ENCODE data around the gene TMEM50B. TPM values are rescaled to one million over a fixed set of nuclear protein-coding genes. Genes with fewer than 3 reads are reported as not detected.
A peak's percentile ranks its signal among the peaks of the same experiment; 100 is the strongest.

TMEM50B gene
- total RNA-seq, 1 experiment from 2014 or later: 57.5 TPM

GRCh38 chr21:33488936-33489335 is 9.2 kb upstream of the TMEM50B start:
- Histone ChIP-seq H2AFZ (ENCODE audit: low read length) (no peak overlapping the region), H3K4me2 (ENCODE audit: low read depth, low read length, poor library complexity, severe bottlenecking) (no peak overlapping the region), H3K4me1 (ENCODE audit: low read length) (peaks cover 11% of the 10 kb centered on the region), H3K4me3 (ENCODE audit: low read length) (no peak overlapping the region), H3K27ac (ENCODE audit: low read length) (no peak overlapping the region), H3K9ac (ENCODE audit: low read length) (no peak overlapping the region), H3K9me3 (ENCODE audit: low read length) (no peaks in the 10 kb centered on the region), H3K27me3 (ENCODE audit: low read length) (no peaks in the 10 kb centered on the region), H4K20me1 (ENCODE audit: insufficient read depth, low read depth, low read length) (no peaks in the 10 kb centered on the region), H3K36me3 (ENCODE audit: insufficient read depth, low read length) (no peaks in the 10 kb centered on the region), H3K9me2 (replicated peaks; ENCODE audit: insufficient read depth, low read length) (no peaks in the 10 kb centered on the region), H3K79me2 (ENCODE audit: low read length) (no peaks in the 10 kb centered on the region)
- no peak for DNase-seq

- Histone ChIP-seq H4K20me1 (ENCODE audit: insufficient read depth, low read depth, low read length) (no peaks in the 10 kb centered on the region), H3K9ac (ENCODE audit: low read length) (no peak overlapping the region), H3K4me1 (ENCODE audit: low read length) (peaks cover 11% of the 10 kb centered on the region), H3K4me2 (ENCODE audit: low read depth, low read length, poor library complexity, severe bottlenecking) (no peak overlapping the region), H3K4me3 (ENCODE audit: low read length) (no peak overlapping the region), H3K9me3 (ENCODE audit: low read length) (no peaks in the 10 kb centered on the region), H3K27me3 (ENCODE audit: low read length) (no peaks in the 10 kb centered on the region), H3K27ac (ENCODE audit: low read length) (no peak overlapping the region), H3K79me2 (ENCODE audit: low read length) (no peaks in the 10 kb centered on the region), H3K9me2 (replicated peaks; ENCODE audit: insufficient read depth, low read length) (no peaks in the 10 kb centered on the region), H2AFZ (ENCODE audit: low read length) (no peak overlapping the region), H3K36me3 (ENCODE audit: insufficient read depth, low read length) (no peaks in the 10 kb centered on the region)
- DNase-seq: no peak
These were observed 8.2 kb upstream of the TMEM50B start for GRCh38 chr21:33487996-33488395.

- H3K79me2 ChIP-seq (ENCODE audit: low read length): peaks cover 25% of the 10 kb centered on the region
- H3K9ac ChIP-seq (ENCODE audit: low read length): no peak overlapping the region
- peaks cover 13% of the 10 kb centered on the region for H3K4me1 ChIP-seq (ENCODE audit: low read length)
- H3K9me2 ChIP-seq (replicated peaks; ENCODE audit: insufficient read depth, low read length): no peaks in the 10 kb centered on the region
- H3K36me3 ChIP-seq (ENCODE audit: insufficient read depth, low read length): no peaks in the 10 kb centered on the region
- no peaks in the 10 kb centered on the region for H3K27me3 ChIP-seq (ENCODE audit: low read length)
- no peak overlapping the region for H3K27ac ChIP-seq (ENCODE audit: low read length)
- no peaks in the 10 kb centered on the region for H3K9me3 ChIP-seq (ENCODE audit: low read length)
- H3K4me2 ChIP-seq (ENCODE audit: low read depth, low read length, poor library complexity, severe bottlenecking): peak overlapping the region; percentile 88
- H3K4me3 ChIP-seq (ENCODE audit: low read length): no peak overlapping the region
- DNase-seq: no peak
- no peaks in the 10 kb centered on the region for H4K20me1 ChIP-seq (ENCODE audit: insufficient read depth, low read depth, low read length)
- H2AFZ ChIP-seq (ENCODE audit: low read length): no peak overlapping the region
These were observed 1.7 kb upstream of the TMEM50B start for GRCh38 chr21:33481314-33481943.

- Histone ChIP-seq H3K9me2 (replicated peaks; ENCODE audit: insufficient read depth, low read length) (no peaks in the 10 kb centered on the region), H4K20me1 (ENCODE audit: insufficient read depth, low read depth, low read length) (no peaks in the 10 kb centered on the region), H3K36me3 (ENCODE audit: insufficient read depth, low read length) (no peaks in the 10 kb centered on the region), H2AFZ (ENCODE audit: low read length) (peak overlapping the region; percentile 92), H3K27ac (ENCODE audit: low read length) (no peak overlapping the region), H3K4me1 (ENCODE audit: low read length) (peaks cover 13% of the 10 kb centered on the region), H3K4me3 (ENCODE audit: low read length) (peak overlapping the region; percentile 95), H3K4me2 (ENCODE audit: low read depth, low read length, poor library complexity, severe bottlenecking) (peak overlapping the region; percentile 88), H3K9me3 (ENCODE audit: low read length) (no peaks in the 10 kb centered on the region), H3K27me3 (ENCODE audit: low read length) (no peaks in the 10 kb centered on the region), H3K79me2 (ENCODE audit: low read length) (peaks cover 33% of the 10 kb centered on the region), H3K9ac (ENCODE audit: low read length) (peak overlapping the region; percentile 88)
- no peak for DNase-seq
These were observed 818 bp upstream of the TMEM50B start for GRCh38 chr21:33480481-33481103.

GRCh38 chr21:33478935-33479678 is 667 bp downstream of the TMEM50B start:
- no peaks in the 10 kb centered on the region for H3K36me3 ChIP-seq (ENCODE audit: insufficient read depth, low read length)
- H3K4me1 ChIP-seq (ENCODE audit: low read length): peaks cover 13% of the 10 kb centered on the region
- no peaks in the 10 kb centered on the region for H3K27me3 ChIP-seq (ENCODE audit: low read length)
- peak overlapping the region; percentile 76 for H3K27ac ChIP-seq (ENCODE audit: low read length)
- H3K9me2 ChIP-seq (replicated peaks; ENCODE audit: insufficient read depth, low read length): no peaks in the 10 kb centered on the region
- H3K4me3 ChIP-seq (ENCODE audit: low read length): peak overlapping the region; percentile 99
- DNase-seq: peak; percentile 80
- H3K9me3 ChIP-seq (ENCODE audit: low read length): no peaks in the 10 kb centered on the region
- H3K79me2 ChIP-seq (ENCODE audit: low read length): peaks cover 45% of the 10 kb centered on the region
- peak overlapping the region; percentile 88 for H3K4me2 ChIP-seq (ENCODE audit: low read depth, low read length, poor library complexity, severe bottlenecking)
- H2AFZ ChIP-seq (ENCODE audit: low read length): peak overlapping the region; percentile 88; the same call in 1 of the 2 replicates
- H4K20me1 ChIP-seq (ENCODE audit: insufficient read depth, low read depth, low read length): no peaks in the 10 kb centered on the region
- H3K9ac ChIP-seq (ENCODE audit: low read length): peak overlapping the region; percentile 89

GRCh38 chr21:33478182-33478581 is 1.6 kb downstream of the TMEM50B start:
- no peaks in the 10 kb centered on the region for H3K36me3 ChIP-seq (ENCODE audit: insufficient read depth, low read length)
- H3K4me3 ChIP-seq (ENCODE audit: low read length): peak overlapping the region; percentile 99
- H3K9me3 ChIP-seq (ENCODE audit: low read length): no peaks in the 10 kb centered on the region
- H3K4me1 ChIP-seq (ENCODE audit: low read length): peaks cover 13% of the 10 kb centered on the region
- H4K20me1 ChIP-seq (ENCODE audit: insufficient read depth, low read depth, low read length): no peaks in the 10 kb centered on the region
- no peaks in the 10 kb centered on the region for H3K27me3 ChIP-seq (ENCODE audit: low read length)
- peak; percentile 47 for DNase-seq
- no peaks in the 10 kb centered on the region for H3K9me2 ChIP-seq (replicated peaks; ENCODE audit: insufficient read depth, low read length)
- peaks cover 54% of the 10 kb centered on the region for H3K79me2 ChIP-seq (ENCODE audit: low read length)
- H3K9ac ChIP-seq (ENCODE audit: low read length): peak overlapping the region; percentile 89
- H2AFZ ChIP-seq (ENCODE audit: low read length): no peak overlapping the region
- peak overlapping the region; percentile 88 for H3K4me2 ChIP-seq (ENCODE audit: low read depth, low read length, poor library complexity, severe bottlenecking)
- H3K27ac ChIP-seq (ENCODE audit: low read length): peak overlapping the region; percentile 76; the same call in 1 of the 2 replicates

GRCh38 chr21:33477066-33477465 is 2.7 kb downstream of the TMEM50B start:
- Histone ChIP-seq H3K27me3 (ENCODE audit: low read length) (no peaks in the 10 kb centered on the region), H3K4me1 (ENCODE audit: low read length) (peaks cover 13% of the 10 kb centered on the region), H3K79me2 (ENCODE audit: low read length) (peaks cover 65% of the 10 kb centered on the region), H3K27ac (ENCODE audit: low read length) (no peak overlapping the region), H3K9ac (ENCODE audit: low read length) (no peak overlapping the region), H3K4me3 (ENCODE audit: low read length) (no peak overlapping the region), H2AFZ (ENCODE audit: low read length) (no peak overlapping the region), H3K9me2 (replicated peaks; ENCODE audit: insufficient read depth, low read length) (no peaks in the 10 kb centered on the region), H3K9me3 (ENCODE audit: low read length) (no peaks in the 10 kb centered on the region), H4K20me1 (ENCODE audit: insufficient read depth, low read depth, low read length) (no peaks in the 10 kb centered on the region), H3K36me3 (ENCODE audit: insufficient read depth, low read length) (no peaks in the 10 kb centered on the region), H3K4me2 (ENCODE audit: low read depth, low read length, poor library complexity, severe bottlenecking) (no peak overlapping the region)
- DNase-seq: no peak

GRCh38 chr21:33473344-33473743 is 6.4 kb downstream of the TMEM50B start:
- Histone ChIP-seq H4K20me1 (ENCODE audit: insufficient read depth, low read depth, low read length) (no peaks in the 10 kb centered on the region), H2AFZ (ENCODE audit: low read length) (no peak overlapping the region), H3K4me3 (ENCODE audit: low read length) (no peak overlapping the region), H3K4me1 (ENCODE audit: low read length) (peaks cover 11% of the 10 kb centered on the region), H3K4me2 (ENCODE audit: low read depth, low read length, poor library complexity, severe bottlenecking) (no peak overlapping the region), H3K9me2 (replicated peaks; ENCODE audit: insufficient read depth, low read length) (no peaks in the 10 kb centered on the region), H3K79me2 (ENCODE audit: low read length) (peaks cover 88% of the 10 kb centered on the region), H3K36me3 (ENCODE audit: insufficient read depth, low read length) (no peaks in the 10 kb centered on the region), H3K27me3 (ENCODE audit: low read length) (no peaks in the 10 kb centered on the region), H3K27ac (ENCODE audit: low read length) (no peak overlapping the region), H3K9ac (ENCODE audit: low read length) (no peak overlapping the region), H3K9me3 (ENCODE audit: low read length) (no peaks in the 10 kb centered on the region)
- DNase-seq: no peak

All from Karpas-422 (cell line).